Astrocyte of the hippocampus (primary cell): ENCODE data around the gene CFAP107.

Source experiments
- DNase-seq: peaks from one replicate; pipeline ENCODE4 v3.0.0; 2011; ENCODE audit warnings: low read depth, low spot score

The CFAP107 gene

DNA sequence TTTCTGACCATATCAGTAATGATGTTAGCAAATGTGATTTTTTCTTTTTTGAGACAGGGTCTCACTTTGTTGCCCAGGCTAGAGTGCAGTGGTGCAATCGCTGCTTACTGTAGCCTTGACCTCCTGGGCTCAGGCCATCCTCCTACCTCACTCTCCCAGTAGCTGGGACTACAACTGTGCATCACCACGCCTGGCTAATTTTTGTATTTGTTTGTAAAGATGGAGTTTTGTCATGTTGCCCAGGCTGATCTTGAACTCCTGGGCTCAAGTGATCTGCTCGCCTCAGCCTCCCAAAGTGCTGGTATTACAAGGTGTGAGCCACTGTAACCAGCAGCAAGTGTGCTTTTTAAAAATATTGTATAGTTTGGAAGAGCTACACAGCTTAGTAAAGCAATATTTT lies 4.1 kb upstream of the CFAP107 start:
- no peak for DNase-seq

DNA sequence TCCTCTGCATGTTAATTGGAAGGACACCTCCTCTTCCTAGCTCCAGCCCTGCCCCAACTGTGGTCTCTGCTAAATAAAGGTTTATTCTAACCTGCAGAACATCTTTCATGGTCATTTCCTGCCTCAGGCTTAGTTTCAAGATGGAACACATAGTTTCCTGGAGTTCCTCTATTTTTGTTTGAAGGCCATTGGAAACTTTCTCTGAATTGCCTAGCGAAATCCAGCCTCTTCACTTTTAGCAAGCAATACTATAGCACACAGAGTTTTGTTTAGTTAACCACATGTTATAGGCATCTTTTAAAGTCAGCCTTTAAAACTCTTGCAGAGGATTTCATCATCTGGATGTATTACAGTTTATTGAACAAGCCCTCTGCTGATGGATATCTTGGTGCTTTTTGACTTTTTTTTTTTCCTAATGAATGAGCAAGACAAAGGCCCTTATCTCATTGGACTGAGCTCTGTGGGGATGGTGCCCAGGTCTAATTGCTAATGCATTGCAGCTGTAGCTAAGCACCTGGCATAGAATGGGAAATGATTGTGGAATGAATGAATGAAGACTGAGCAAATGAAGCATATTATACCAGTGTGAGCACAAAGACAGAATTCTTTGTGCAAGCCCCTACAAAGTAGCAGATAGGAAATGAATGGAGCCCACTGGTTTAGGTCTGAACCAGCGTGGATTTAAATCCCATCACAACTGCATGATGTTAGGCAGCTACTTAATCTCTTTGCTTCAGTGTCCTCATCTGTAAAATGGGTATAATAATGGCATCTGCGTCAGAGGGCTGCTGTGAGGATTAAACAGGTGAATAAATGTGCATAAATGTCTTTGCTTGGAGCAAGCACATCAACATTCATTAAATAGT lies 641 bp upstream of the CFAP107 start:
- DNase-seq: no peak

DNA sequence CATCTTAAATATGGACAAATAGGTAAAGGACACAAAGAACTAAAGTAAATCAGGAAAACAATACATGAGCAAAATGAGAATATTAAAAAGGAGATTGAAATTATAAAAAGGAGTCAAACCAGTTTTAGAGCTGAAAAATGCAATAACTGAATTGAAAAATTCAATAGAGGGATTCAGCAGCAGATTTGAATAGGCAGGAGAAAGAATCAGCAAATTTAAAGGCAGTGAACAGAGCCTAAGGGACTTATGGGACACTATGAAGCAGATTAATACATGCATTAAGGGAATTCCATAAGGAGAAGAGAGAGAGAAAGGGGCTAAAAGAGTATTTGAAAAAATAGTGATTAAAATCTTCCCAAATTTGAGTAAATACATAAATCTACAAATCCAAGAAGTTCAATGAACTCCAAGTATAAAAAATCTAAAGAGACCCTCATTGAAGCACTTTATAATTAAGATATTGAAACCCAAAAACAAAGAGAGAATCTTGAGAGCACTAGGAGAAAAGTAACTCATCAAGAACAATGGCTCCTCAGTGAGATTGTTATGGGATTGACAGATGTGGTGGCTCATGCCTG lies 2.9 kb downstream of the CFAP107 start:
- DNase-seq: no peak

DNA sequence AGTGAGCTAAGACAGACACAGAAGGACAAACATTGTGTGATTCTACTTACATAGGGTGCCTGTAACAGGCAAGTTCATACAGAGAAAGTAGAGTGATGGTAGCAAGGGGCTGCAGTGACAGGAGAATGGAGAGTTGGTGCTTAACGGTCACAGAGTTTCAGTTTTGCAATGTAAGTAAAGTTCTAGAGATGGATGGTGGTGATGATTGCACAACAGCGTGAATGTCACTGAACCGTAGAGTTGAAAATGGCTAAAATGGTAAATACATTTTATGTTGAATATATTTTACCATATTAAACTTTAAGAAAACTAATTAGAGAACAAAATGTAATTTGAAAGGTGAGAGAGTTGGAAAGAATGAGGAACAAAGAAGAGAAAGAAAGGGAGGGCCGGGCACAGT lies 8.7 kb downstream of the CFAP107 start:
- no peak for DNase-seq

DNA sequence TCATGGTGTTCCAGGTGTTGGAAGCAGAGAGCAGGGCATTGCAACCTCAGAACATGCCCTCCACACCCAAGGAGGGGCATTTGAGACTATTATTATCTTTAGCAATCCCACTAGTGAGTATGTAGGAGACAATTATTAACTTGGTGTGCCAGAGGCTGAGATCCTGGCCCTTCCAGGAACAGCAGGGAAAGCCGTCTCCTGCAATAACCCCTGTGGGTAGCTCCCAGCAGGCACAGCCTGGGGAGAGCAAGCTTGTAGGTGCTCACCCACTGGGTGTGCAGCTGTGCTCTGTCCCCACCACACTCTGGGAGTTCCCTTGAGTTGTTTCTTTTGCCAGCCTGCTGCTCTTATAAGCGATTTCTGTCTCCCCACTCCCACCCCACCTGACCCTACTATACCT lies 10.3 kb downstream of the CFAP107 start:
- no peak for DNase-seq

DNA sequence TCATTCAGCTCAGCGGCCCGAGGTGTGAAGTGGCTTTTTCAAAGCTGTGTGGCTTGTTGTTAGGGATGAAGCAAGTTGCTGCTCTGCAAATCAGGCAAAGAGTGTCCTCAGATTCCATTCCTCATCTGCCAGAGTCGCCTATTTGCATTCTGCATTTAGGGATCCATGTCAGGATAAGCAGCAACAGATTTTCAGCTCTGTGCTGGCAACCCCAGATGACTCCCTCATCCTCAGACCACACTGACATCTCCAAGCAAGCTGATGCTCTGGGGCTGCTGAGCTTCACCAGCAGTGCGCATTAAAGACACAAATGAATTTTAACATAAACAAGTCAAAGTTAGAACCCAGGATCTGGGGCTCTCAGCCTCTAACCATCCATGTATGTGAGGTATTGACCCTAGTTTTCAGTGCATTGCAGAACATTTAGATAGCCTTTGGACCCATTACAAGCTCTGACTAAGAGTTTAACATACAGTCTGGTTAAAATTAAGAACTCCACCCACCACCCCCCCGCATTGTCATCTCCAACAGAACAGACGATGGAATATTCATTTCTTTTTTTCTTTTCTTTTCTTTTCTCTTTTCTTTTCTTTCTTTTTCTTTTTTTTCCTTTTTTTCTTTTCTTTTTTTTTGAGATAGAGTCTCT lies 10.9 kb downstream of the CFAP107 start:
- DNase-seq: no peak

DNA sequence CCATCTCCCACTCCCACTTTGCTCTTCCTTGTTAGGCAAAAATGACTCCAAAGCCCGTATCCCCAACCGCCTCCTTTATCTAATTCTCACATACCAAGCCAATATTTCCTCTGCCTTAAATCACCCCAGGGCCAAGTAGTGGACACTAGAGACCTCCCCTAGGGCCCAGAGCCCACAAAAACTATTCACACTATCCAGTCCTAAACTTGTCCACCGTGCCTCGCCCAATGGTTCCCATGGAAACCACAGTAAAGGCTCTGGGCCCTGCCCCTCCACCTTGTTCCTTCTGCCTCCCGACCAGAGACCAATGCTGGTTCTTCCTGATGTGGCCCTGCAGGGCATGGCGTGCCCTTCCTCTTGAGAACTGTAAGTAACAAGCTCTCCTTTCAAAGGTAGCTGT lies 11.8 kb downstream of the CFAP107 start:
- DNase-seq: no peak

DNA sequence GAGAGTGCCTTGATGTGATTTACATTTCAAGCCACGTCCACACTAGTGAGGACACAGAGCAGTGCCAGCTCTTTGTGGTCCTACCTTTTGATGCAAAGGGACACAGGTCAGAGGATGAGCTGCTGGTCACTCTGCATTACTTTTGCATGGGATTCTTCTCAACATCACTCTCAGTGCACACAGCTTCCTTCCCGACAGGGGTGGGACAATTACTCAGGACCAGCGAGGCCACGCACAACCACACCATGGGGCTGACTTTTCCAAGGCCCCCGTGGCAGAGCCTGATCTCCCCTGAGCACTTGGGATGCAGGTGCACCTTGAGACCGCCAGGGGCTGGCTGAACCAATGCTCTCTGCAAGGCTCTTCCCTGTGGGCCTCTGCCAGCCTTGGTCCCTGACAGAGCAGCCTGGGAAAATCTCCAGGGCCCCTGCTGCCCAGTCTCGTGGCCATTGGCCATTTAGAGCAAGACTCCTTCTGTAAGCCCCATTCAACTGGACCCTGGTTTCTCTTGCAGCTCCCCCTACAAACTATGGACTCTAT lies 14.3 kb downstream of the CFAP107 start:
- no peak for DNase-seq

DNA sequence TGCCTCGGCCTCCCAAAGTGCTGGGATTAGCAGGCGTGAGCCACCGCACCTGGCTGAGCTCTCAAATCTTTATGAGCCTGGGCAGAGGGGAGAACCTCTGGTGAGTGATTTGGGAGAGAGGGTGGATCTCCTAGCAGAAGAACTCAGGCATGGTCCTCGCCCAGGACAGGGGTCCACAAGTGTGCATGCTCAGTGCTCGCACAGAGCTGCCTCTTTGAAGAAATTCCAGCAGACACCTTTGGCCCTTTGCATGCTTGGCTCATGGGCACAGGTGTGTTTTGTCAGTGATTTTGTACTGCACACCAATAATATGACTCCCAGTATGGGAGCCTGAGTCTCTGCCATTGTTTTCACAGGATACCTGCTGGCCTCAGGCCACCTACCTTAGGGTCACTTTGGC lies 15.8 kb downstream of the CFAP107 start:
- no peak for DNase-seq

DNA sequence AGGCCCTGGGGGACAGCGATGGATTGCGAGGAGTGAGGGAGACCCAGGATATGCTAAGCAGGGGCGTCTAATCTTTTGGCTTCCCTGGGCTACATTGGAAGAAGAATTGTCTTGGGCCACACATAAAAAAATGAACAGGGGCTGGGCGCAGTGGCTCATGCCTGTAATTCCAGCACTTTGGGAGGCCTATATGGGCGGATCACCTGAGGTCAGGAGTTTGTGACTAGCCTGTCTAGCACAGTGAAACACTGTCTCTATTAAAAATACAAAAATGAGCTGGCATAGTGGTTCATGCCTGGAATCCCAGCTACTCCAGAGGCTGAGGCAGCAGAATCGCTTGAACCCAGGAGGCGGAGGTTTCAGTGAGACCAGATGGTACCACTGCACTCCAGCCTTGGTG lies 16.8 kb downstream of the CFAP107 start:
- DNase-seq: no peak

DNA sequence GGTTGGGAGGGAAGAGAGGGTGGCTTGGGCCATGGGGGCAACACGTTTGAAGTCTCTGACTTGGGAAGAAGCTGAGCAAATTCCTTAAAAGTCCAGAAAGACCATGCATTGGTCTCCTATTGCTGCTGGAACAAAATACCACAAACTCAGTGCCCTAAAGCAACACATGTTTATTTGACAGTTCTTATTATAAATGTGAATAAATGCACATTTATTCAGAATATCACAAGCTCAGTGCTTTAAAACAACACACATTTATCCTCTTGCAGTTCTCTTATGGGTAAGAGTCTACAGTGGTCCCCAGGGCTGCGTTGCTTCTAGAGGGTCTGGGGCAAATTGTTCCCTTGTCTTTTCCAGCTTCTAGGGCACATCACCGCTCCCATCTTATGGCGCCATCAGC lies 17.5 kb downstream of the CFAP107 start:
- no peak for DNase-seq

DNA sequence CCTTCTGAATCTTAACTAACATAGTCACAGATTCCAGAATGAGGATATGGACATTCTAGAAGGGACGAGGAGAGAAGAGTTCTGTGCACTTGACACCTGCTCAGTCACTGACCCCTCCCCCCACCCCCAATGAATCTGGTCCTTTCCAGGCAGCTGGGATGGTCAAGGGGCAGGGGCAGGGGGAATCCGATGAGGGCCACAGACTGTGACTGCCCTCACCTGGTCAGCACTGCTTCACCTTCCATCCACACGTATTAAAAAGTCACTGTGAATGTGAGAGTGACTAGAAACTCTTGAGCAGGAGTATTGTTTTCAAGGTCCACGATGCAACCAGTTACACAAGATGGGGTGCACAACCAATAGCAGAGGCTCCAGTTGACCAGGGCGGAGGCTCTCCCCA lies 18.0 kb downstream of the CFAP107 start:
- DNase-seq: no peak

DNA sequence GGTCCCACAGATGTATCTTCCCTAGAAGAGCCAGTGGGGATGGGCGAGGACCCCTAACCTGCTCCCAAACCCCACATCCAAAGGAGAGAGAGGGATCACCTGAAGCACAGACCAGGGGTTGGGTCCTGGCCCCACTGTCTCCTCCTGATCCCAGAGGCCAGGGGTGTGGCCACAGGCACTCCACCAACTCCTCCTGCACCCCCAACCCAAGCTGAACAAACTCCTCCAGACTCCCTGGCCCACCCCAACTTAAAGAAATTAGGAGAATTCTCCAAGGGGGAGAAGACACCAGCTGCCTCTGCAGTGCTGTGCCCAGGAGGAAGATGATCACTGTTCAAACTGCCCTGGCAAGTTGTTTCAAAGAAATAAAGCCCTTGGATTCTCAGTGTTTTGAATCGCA lies 23.0 kb downstream of the CFAP107 start:
- no peak for DNase-seq

DNA sequence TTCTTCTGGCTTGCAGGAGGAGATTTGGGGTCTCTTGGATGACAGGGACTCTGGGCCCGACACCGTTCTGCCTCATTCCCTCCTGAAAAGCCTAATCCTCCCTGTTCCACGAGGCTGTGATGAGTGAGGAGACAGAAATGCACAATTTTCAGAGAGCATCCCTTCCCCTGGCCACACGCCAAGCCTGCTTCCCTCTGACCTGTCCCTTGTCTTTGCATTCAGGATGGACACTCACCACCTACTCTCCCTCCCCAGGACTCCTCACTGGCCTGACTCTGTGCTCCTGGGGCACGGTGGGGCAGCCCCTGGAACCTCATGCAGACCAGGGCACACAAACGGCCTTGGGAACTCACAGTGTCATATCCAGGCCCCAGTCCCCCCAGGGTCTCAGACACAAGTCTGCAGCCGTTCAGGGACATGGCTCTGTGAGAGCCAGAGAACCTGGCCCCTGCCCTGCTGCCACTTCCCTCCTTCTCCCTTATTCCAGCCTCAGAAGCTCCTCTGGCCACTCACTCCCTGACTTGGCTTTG lies 24.0 kb downstream of the CFAP107 start:
- no peak for DNase-seq

DNA sequence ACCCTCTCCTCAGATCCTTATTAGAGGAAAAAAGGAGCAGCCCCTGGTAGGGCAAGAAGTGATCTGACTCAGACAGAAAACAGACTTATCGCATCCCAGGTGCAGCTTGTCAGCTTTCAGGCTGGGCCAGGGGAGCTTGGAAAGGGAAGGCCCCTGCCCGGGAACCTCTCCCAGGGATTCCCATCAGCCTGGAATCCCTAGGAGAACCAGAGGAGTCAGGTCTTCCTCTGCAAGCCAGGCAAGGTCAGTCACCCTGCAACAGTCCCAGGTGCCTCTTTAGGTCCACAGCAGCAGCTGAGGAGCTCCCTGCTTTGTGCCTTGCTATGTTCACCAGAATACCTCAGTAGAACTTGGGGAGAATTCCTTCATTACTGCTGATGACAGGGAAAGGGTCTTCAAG lies 24.6 kb downstream of the CFAP107 start:
- DNase-seq: no peak

DNA sequence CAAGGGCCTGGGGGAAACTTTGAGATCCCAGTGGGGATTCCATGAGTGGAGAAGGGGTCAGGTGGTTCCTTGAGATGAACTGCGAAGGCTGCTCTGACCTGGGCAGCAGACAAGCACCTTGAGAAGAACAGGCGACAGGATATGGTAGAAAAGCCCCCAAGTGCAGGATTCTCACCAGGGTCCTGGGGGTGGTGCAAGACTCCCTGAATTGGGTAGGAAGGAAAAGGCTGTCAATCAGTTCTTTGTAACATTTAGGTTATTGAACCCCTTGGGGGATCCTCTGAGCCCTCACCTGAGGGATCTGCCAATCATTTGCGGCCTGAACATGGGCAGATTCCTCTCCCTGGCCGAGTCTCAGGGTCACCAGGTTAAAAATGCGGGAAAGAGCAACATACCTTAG lies 25.2 kb downstream of the CFAP107 start:
- no peak for DNase-seq

DNA sequence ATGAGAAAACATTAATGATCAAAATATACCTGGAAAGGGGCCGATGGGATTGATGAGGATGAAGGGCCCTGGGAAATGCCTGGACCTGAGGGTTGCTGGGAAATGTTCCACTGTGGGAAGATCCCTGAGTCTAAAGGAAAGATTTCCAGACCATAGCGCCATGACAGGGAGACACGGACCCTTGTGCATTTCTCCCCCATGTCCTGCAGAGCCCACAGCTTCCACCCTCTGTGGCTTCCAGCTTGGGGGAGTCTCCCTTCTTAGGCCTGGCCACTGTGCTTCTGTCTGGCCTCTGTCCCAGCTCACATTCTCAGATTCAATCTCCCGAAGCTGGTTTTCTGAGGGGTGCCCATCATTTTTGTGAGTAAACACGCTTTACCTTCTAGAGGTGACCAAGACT lies 26.5 kb downstream of the CFAP107 start:
- no peak for DNase-seq

DNA sequence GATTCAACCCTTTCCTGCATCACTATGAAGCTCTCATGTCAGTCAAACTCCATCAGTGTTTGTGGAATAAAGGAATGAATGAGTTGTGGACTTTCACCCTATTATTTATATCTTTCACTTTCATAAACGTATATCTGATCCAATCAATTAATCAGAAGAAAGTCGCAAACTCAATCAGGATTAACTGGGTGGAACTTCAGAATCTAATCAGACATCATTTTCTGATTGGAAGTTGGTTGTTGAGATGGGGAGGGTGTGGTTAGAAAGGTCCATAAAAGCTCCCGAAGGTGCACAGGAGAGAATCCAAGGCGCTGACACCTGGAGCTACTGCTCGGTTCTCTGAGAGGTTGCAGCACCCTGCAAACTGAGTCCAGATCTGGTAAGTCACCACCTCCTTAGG lies 27.4 kb downstream of the CFAP107 start, which contains the start of gene PRAMEF12:
TSS of gene PRAMEF12 (plus strand) at position 301 of the 400 bp plus-strand sequence. CDS start 1,130 bp downstream, outside the sequence.
- DNase-seq: no peak

DNA sequence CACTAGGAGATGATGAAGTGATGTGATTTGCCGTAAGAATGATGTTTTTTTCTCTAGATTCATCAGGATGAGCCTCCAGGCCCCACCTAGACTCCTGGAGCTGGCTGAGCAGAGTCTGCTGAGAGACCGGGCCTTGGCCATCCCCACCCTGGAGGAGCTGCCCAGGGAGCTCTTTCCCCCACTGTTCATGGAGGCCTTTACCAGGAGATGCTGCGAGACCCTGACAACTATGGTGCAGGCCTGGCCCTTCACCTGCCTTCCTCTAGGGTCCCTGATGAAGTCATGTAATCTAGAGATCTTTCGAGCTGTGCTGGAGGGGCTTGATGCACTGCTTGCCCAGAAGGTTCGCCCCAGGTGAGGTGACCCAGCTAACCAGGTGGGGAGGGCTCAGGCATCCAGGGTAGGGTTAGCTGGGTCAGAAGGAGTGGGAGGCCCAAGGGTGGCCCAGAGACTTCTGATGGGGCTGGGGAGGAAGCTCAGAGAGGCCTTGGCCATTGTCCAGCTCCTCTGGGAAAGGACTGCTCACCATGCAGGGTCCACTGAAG lies 28.9 kb downstream of the CFAP107 start:
- no peak for DNase-seq

DNA sequence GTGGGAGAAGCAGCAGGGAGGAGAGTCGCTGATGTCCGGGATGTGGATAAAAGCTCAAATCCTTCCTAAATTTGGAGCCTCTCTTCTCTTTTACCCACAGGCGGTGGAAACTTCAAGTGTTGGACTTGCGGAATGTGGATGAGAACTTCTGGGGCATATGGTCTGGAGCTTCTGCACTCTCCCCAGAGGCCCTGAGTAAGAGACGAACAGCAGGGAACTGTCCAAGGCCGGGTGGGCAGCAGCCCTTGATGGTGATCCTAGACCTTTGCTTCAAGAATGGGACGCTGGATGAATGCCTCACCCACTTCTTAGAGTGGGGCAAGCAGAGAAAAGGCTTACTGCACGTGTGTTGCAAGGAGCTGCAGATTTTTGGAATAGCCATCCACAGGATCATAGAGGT lies 29.4 kb downstream of the CFAP107 start:
- DNase-seq: no peak

DNA sequence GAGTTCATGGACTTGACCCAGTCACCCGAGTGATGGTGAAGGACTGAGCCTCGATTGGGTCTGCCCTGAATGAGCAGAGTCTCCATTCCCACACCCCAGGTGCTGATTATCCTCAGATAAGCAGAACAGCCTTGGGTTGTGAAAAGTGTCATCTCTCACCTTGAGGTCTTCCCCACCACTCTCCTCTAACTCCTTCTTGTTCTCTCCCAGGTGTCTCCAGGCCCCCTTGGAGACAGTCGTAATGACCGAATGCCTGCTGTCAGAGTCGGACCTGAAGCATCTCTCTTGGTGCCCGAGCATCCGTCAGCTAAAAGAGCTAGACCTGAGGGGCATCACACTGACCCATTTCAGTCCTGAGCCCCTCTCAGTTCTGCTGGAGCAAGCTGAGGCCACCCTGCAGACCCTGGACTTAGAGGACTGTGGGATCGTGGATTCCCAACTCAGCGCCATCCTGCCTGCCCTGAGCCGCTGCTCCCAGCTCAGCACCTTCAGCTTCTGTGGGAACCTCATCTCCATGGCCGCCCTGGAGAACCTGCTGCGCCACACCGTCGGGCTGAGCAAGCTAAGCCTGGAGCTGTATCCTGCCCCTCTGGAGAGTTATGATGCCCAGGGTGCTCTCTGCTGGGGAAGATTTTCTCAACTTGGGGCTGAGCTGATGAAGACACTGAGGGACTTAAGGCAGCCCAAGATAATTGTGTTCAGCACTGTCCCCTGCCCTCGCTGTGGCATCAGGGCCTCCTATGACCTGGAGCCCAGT lies 31.0 kb downstream of the CFAP107 start:
- DNase-seq: no peak
